ENCODE results near the gene MAML2. TPM values are rescaled to one million over a fixed set of nuclear protein-coding genes. Genes with fewer than 3 reads are reported as not detected.

The MAML2 gene
- total RNA-seq, 6 experiments from 2014 or later, result 24.9 to 30.8 (median 28.3) TPM

GRCh38 chr11:96084610-96085318, 258.2 kb downstream of the MAML2 start:
- DNase-seq, result no peak
- Mint-ChIP-seq H3K4me3 (no peak overlapping the region), H3K9me3 (no peaks in the 10 kb centered on the region), H3K4me1 (ENCODE audit: low read depth) (peaks cover 26% of the 10 kb centered on the region), H3K27me3 (ENCODE audit: insufficient read depth) (peaks cover 2% of the 10 kb centered on the region; the same call in 1 of the 2 replicates), H3K27ac (no peak overlapping the region), H3K36me3 (ENCODE audit: low read depth) (peaks cover 28% of the 10 kb centered on the region)
- TF ChIP-seq CTCF (IDR thresholded peaks at IDR 0.05), result no peak

GRCh38 chr11:96082936-96083335, 260.1 kb downstream of the MAML2 start:
- peaks cover 20% of the 10 kb centered on the region for H3K4me1 Mint-ChIP-seq (ENCODE audit: low read depth)
- H3K36me3 Mint-ChIP-seq (ENCODE audit: low read depth), result peaks cover 22% of the 10 kb centered on the region; the same call in 1 of the 2 replicates
- no peak overlapping the region for H3K27ac Mint-ChIP-seq
- no peak for TF ChIP-seq CTCF (IDR thresholded peaks at IDR 0.05)
- H3K27me3 Mint-ChIP-seq (ENCODE audit: insufficient read depth), result no peaks in the 10 kb centered on the region
- H3K4me3 Mint-ChIP-seq, result no peak overlapping the region
- no peaks in the 10 kb centered on the region for H3K9me3 Mint-ChIP-seq
- no peak for DNase-seq

GRCh38 chr11:96082002-96082899, 260.7 kb downstream of the MAML2 start:
- no peak for DNase-seq
- H3K9me3 Mint-ChIP-seq, result no peaks in the 10 kb centered on the region
- no peak overlapping the region for H3K4me3 Mint-ChIP-seq
- H3K4me1 Mint-ChIP-seq (ENCODE audit: low read depth), result peaks cover 24% of the 10 kb centered on the region
- no peak overlapping the region for H3K27ac Mint-ChIP-seq
- H3K27me3 Mint-ChIP-seq (ENCODE audit: insufficient read depth), result no peaks in the 10 kb centered on the region
- TF ChIP-seq CTCF (IDR thresholded peaks at IDR 0.05), result no peak
- peaks cover 24% of the 10 kb centered on the region; the same call in 1 of the 2 replicates for H3K36me3 Mint-ChIP-seq (ENCODE audit: low read depth)

- TF ChIP-seq CTCF (IDR thresholded peaks at IDR 0.05), result no peak
- no peak for DNase-seq
- H3K4me1 Mint-ChIP-seq (ENCODE audit: low read depth), result peaks cover 26% of the 10 kb centered on the region
- peaks cover 22% of the 10 kb centered on the region; the same call in 1 of the 2 replicates for H3K36me3 Mint-ChIP-seq (ENCODE audit: low read depth)
- no peak overlapping the region for H3K27ac Mint-ChIP-seq
- H3K9me3 Mint-ChIP-seq, result no peaks in the 10 kb centered on the region
- H3K4me3 Mint-ChIP-seq, result no peak overlapping the region
- H3K27me3 Mint-ChIP-seq (ENCODE audit: insufficient read depth), result peaks cover under 1% of the 10 kb centered on the region
Observed at GRCh38 chr11:96081561-96081960, 261.4 kb downstream of the MAML2 start.

GRCh38 chr11:96079691-96080090, 263.3 kb downstream of the MAML2 start:
- no peak overlapping the region for H3K4me3 Mint-ChIP-seq
- H3K9me3 Mint-ChIP-seq, result no peaks in the 10 kb centered on the region
- H3K36me3 Mint-ChIP-seq (ENCODE audit: low read depth), result peaks cover 15% of the 10 kb centered on the region; the same call in 1 of the 2 replicates
- DNase-seq, result no peak
- peaks cover 35% of the 10 kb centered on the region for H3K4me1 Mint-ChIP-seq (ENCODE audit: low read depth)
- H3K27me3 Mint-ChIP-seq (ENCODE audit: insufficient read depth), result peaks cover 4% of the 10 kb centered on the region
- TF ChIP-seq CTCF (IDR thresholded peaks at IDR 0.05), result no peak
- no peak overlapping the region for H3K27ac Mint-ChIP-seq
